ENCODE measurements around the gene LCOR. TPM values are rescaled to one million over a fixed set of nuclear protein-coding genes. Genes with fewer than 3 reads are reported as not detected.

Gene LCOR
- total and polyA plus RNA-seq, 9 of the 15 experiments (the other 6 are each of a cell fraction or from before 2014, with no cell fraction given): 3.6 to 25.2 (median 14.4) TPM

GRCh38 chr10:97006364-97006763, 174.3 kb downstream of the LCOR start:
- H4K20me1 ChIP-seq (replicated peaks; ENCODE audit: control insufficient read depth, insufficient read depth, low read length): no peaks in the 10 kb centered on the region
- no peaks in the 10 kb centered on the region for H3K4me1 ChIP-seq (replicated peaks in 1 of 2; ENCODE audit: control insufficient read depth in 2 of 2, insufficient read depth in 2 of 2, low read length in 2 of 2)
- no peaks in the 10 kb centered on the region for H3K27me3 ChIP-seq (ENCODE audit: control insufficient read depth in 2 of 2, insufficient read depth in 2 of 2, low read length in 2 of 2)
- no peak for ATAC-seq
- no peaks in the 10 kb centered on the region for H3K36me3 ChIP-seq (ENCODE audit: control insufficient read depth, insufficient read depth, low read length)
- intact Hi-C loops (cut with micrococcal nuclease) (no loop called here), in situ Hi-C loops (cut with MboI) (no loop called here)
- H3K79me2 ChIP-seq (ENCODE audit: control insufficient read depth, insufficient read depth, low read length): no peaks in the 10 kb centered on the region
- no peak overlapping the region for H3K4me2 ChIP-seq (ENCODE audit: insufficient read depth, low read length)
- no peak overlapping the region for H3K9ac ChIP-seq (ENCODE audit: insufficient read depth in 1 of 2, low read depth in 2 of 2, low read length in 2 of 2)
- BruUV-seq (replicated peaks): no TSS peak
- no peak for DNase-seq (ENCODE audit: extremely low read depth in 1 of 4, low spot score in 3 of 4)
- FAIRE-seq: no peak
- H3K9me1 ChIP-seq (ENCODE audit: control insufficient read depth, insufficient read depth, low read length): no peaks in the 10 kb centered on the region
- H3K4me3 ChIP-seq: no peak overlapping the region
- ChIA-PET CTCF (ENCODE audit: low intra/inter-chr PET ratio) (no interaction called here), POLR2A (no interaction called here)
- 0% methylated on average over 6 of the region's 6 CpGs for WGBS (ENCODE audit: insufficient coverage, low coverage, missing lambda C conversion rate)
- no peak overlapping the region for H3K27ac ChIP-seq (ENCODE audit: extremely low read depth, low read depth, low read length)
- no peaks in the 10 kb centered on the region for H3K9me3 ChIP-seq (replicated peaks; ENCODE audit: control insufficient read depth, insufficient read depth, low read depth, low read length)
- H2AFZ ChIP-seq (ENCODE audit: low read depth, low read length): no peak overlapping the region
- no peak for TF ChIP-seq HDAC6 (IDR thresholded peaks at IDR 0.05; ENCODE audit: low read depth, low read length)
- no peak for TF ChIP-seq ZNF12 (CRISPR knock-in tag; IDR thresholded peaks at IDR 0.05)
- TF ChIP-seq SMARCC2 (IDR thresholded peaks at IDR 0.05; ENCODE audit: low read depth): no peak
- no peak for TF ChIP-seq ZNF584 (CRISPR knock-in tag; IDR thresholded peaks at IDR 0.05; ENCODE audit: low read depth)
- TF ChIP-seq ATF3 (IDR thresholded peaks at IDR 0.05): no peak
- TF ChIP-seq ATF3 (CRISPR knock-in tag; conservative IDR thresholded peaks at IDR 0.05): no peak
- TF ChIP-seq ZMIZ1 (IDR thresholded peaks at IDR 0.05; ENCODE audit: low read depth in 2 of 2, low read length in 2 of 2): no peak
- no peak for TF ChIP-seq SAP30 (IDR thresholded peaks at IDR 0.05; ENCODE audit: borderline replicate concordance, insufficient read depth, low read depth, low read length, poor library complexity, severe bottlenecking)
- no peak for TF ChIP-seq SNRNP70 (optimal IDR thresholded peaks at IDR 0.05; ENCODE audit: low read depth, low read length)
- no peak for TF ChIP-seq RBM14 (IDR thresholded peaks at IDR 0.05; ENCODE audit: borderline replicate concordance, insufficient read depth, low read depth, low read length)
- no peak for TF ChIP-seq HDAC1 (IDR thresholded peaks at IDR 0.05)
- TF ChIP-seq NUFIP1 (IDR thresholded peaks at IDR 0.05; ENCODE audit: partially characterized antibody): no peak
- TF ChIP-seq RNF219 (CRISPR knock-in tag; IDR thresholded peaks at IDR 0.05): no peak
- no peak for TF ChIP-seq FOXK2 (conservative IDR thresholded peaks at IDR 0.05 in 1 of 2, IDR thresholded peaks at IDR 0.05 in 1 of 2; ENCODE audit: low read depth in 2 of 2)
- no peak for TF ChIP-seq TARDBP (IDR thresholded peaks at IDR 0.05)
- TF ChIP-seq TFAP4 (CRISPR knock-in tag; IDR thresholded peaks at IDR 0.05; ENCODE audit: borderline replicate concordance): no peak
